Esophagus squamous epithelium (tissue), 5 donors: ENCODE measurements around the gene ZMYND11. TPM values are rescaled to one million over a fixed set of nuclear protein-coding genes. Genes with fewer than 3 reads are reported as not detected.

ENCODE experiments used
- DNase-seq: peaks from one replicate; lab custom pipeline; 2025; lab: John Stamatoyannopoulos, UW
- H3K27ac ChIP-seq, 4 donors: fragments of 200-600 bp; sonication (generic); one replicate each; pipeline ENCODE4 v1.5.1; 2016 to 2019; ENCODE audit warnings: mild to moderate bottlenecking in 1 of 4
- H3K27me3 ChIP-seq, 4 donors: fragments of 200-600 bp; sonication (generic); 1 replicate in 3 of 4; 2 replicates in 1 of 4; pipeline versions ENCODE4 v1.5.1 to v1.6.0; 2017 to 2021; ENCODE audit warnings: antibody characterized with exemption in 1 of 4
- H3K36me3 ChIP-seq, 3 donors: fragments of 200-600 bp; sonication (generic); one replicate each; pipeline ENCODE4 v1.5.1; 2016 to 2019
- H3K4me1 ChIP-seq, 3 donors: fragments of 200-600 bp; sonication (generic); one replicate each; pipeline ENCODE4 v1.5.1; 2017 to 2019
- H3K4me3 ChIP-seq, 4 donors: fragments of 200-600 bp; sonication (generic); 1 replicate in 3 of 4; 2 replicates in 1 of 4; pipeline ENCODE4 v1.5.1; 2016 to 2019; ENCODE audit warnings: mild to moderate bottlenecking in 2 of 4, moderate library complexity in 1 of 4
- H3K9me3 ChIP-seq, 3 donors: fragments of 200-600 bp; sonication (generic); one replicate each; pipeline ENCODE4 v1.5.1; 2016 to 2019
- POLR2A ChIP-seq, 4 donors: fragments of 450-650 bp; IDR thresholded peaks; one replicate each; pipeline ENCODE4 v1.6.1; 2017; ENCODE audit warnings: antibody characterized with exemption in 4 of 4, mild to moderate bottlenecking in 4 of 4, moderate library complexity in 3 of 4
- WGBS, 2 donors: methylation state at CpG; one replicate each; pipeline ENCODE4 v1.1.5; 2018; 5-methylcytosine and 5-hydroxymethylcytosine counted together
- intact Hi-C: fragments of 100-400 bp; cut with DNase I; formaldehyde crosslinking; loops from one replicate; pipeline ENCODE4 v1.15.0; 2022
- total RNA-seq, 4 donors: library from RNA; depleted of rRNA; stranded (reverse); fragments of >200 nt; gene quantifications; one replicate each; pipeline ENCODE4 v1.1.0, GENCODE V29; 2016
- TF ChIP-seq, protein P1 (sequence below), 6 experiments: fragments of 450-650 bp in 4 of 6; fragments of 200-600 bp in 2 of 6; sonication (generic) in 2 of 6; IDR thresholded peaks; one replicate each; pipeline ENCODE4 v1.5.1; 2016 to 2019; ENCODE audit warnings: antibody characterized with exemption in 6 of 6, mild to moderate bottlenecking in 4 of 6, moderate library complexity in 4 of 6
- donor health status: DM: yes; HTN: yes; CAD: no.

ZMYND11 gene
- total RNA-seq, 4 donors from 2014 or later, result 22.9 to 67.9 (median 32.2) TPM

DNA sequence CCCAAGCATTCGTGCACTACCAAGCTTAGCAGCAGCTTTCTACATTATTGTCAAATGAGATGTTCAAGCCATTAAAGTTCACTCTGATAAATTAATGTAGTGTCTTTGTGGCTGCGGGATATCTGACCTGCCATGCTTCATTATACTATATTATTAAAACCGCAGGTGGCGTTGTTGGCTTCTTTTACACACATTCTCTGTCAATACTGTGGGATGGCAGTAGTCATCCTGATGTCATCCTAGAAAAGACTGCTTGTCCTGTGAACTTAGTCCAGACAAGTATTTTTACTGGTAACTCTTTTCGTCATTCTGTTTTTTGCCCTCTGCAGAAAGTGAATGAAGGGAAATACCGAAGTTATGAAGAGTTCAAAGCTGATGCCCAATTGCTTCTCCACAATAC lies 103.9 kb downstream of the ZMYND11 start:
- 61 to 83% methylated on average over 6 of the region's 6 CpGs for WGBS, 2 donors

DNA sequence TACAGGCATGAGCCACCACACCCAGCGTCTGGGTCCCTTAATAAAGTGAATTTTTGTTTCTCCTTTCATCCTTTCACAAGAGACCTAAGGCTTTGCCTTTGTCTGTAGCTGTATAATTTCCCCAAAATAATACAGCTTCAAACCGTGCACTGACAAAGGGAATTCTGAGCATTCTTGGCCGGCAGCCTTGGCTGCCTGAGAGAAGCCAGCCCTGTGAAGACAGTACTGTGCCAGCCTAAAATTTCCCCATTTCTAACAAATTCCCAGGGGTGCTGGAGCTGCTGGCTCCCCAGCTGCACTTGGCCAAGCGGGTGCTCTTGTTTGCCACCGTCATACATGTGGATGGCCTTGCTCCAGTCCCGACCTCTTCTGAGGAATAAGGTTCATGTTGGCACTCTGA lies 106.2 kb downstream of the ZMYND11 start:
- Histone ChIP-seq H3K36me3 (peaks cover 0 to 97% (median 0%) of the 10 kb centered on the region in 3 donors), H3K4me1 (peaks cover 0 to 6% (median 0%) of the 10 kb centered on the region in 3 donors), H3K9me3 (no peaks in the 10 kb centered on the region), H3K27me3 (no peaks in the 10 kb centered on the region), H3K4me3 (no peak overlapping the region), H3K27ac (no peak overlapping the region)
- TF ChIP-seq, protein P1, sequence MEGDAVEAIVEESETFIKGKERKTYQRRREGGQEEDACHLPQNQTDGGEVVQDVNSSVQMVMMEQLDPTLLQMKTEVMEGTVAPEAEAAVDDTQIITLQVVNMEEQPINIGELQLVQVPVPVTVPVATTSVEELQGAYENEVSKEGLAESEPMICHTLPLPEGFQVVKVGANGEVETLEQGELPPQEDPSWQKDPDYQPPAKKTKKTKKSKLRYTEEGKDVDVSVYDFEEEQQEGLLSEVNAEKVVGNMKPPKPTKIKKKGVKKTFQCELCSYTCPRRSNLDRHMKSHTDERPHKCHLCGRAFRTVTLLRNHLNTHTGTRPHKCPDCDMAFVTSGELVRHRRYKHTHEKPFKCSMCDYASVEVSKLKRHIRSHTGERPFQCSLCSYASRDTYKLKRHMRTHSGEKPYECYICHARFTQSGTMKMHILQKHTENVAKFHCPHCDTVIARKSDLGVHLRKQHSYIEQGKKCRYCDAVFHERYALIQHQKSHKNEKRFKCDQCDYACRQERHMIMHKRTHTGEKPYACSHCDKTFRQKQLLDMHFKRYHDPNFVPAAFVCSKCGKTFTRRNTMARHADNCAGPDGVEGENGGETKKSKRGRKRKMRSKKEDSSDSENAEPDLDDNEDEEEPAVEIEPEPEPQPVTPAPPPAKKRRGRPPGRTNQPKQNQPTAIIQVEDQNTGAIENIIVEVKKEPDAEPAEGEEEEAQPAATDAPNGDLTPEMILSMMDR (IDR thresholded peaks at IDR 0.05), result no peak
- DNase-seq, result no peak
- intact Hi-C loops, result no loop called here
- 69 to 80% methylated on average over 6 of the region's 6 CpGs for WGBS, 2 donors

More for the DNA sequence above, 103.9 kb downstream of the ZMYND11 start:
- intact Hi-C loops, result no loop called here
- no peak for DNase-seq
- no peak overlapping the region for H3K27ac ChIP-seq
- no peaks in the 10 kb centered on the region for H3K9me3 ChIP-seq
- peaks cover 0 to 16% (median 0%) of the 10 kb centered on the region in 3 donors for H3K4me1 ChIP-seq
- TF ChIP-seq, protein P1 (IDR thresholded peaks at IDR 0.05), result peak in 1 of 6 experiments; percentile 37
- TF ChIP-seq POLR2A (IDR thresholded peaks at IDR 0.05), result no peak
- no peaks in the 10 kb centered on the region for H3K27me3 ChIP-seq
- no peak overlapping the region for H3K4me3 ChIP-seq
- peaks cover 0 to 75% (median 0%) of the 10 kb centered on the region in 3 donors for H3K36me3 ChIP-seq

DNA sequence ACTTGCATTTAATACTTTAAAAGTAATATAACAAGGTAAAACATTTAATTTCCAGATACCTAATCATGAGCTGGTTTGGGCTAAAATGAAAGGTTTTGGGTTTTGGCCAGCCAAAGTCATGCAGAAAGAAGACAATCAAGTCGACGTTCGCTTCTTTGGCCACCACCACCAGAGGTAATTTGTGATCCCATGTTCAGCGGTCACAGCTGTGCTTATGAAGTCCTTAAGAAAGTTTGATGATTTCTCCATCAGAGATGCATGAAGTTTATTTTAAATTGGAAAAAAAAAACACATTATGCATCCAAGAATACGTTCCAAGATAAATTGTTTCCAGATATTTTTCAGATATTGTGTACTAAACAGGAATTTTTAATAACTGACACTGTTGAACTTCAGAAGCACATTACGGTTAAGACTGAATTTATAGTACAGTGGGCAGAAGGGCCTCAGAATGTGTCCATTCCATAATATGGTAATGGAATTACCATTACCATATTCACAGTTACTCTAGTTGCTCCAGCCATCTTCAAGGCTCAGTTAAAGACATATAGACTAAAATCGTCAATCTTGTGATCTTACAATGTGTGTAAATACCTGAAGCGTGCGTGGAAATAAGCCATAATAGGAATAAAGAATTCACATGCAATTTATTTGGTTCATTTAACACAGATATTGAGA lies 106.8 kb downstream of the ZMYND11 start:
- 78 to 85% methylated on average over 9 of the region's 9 CpGs for WGBS, 2 donors

DNA sequence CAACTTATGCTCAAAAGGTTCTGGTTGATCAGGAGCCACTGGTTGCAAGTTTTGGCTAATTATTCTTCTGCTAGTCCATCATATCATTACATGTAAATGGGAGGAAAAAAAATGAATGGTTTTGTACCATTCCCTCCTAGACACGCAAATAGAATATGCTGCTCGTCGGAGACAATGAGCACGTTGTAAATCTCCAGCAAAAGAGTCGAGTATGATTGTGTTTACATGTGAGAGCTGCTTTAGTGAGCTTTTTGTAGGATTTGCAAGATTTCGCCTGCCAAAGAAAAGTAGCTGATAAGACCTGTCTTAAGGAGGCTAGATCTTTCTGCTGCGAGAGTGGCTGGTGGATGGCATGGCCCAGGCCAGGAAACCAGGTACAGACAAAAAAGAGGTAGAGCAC lies 109.0 kb downstream of the ZMYND11 start:
- Histone ChIP-seq H3K27ac (no peak overlapping the region), H3K36me3 (peaks cover 4 to 99% (median 6%) of the 10 kb centered on the region in 3 donors), H3K4me1 (peaks cover 0 to 6% (median 0%) of the 10 kb centered on the region in 3 donors), H3K4me3 (no peak overlapping the region), H3K27me3 (no peaks in the 10 kb centered on the region), H3K9me3 (no peaks in the 10 kb centered on the region)
- WGBS, 2 donors, result 83 to 92% methylated on average over 7 of the region's 7 CpGs
- DNase-seq, result no peak
- intact Hi-C loops, result no loop called here
- no peak for TF ChIP-seq POLR2A (IDR thresholded peaks at IDR 0.05)
- TF ChIP-seq, protein P1 (IDR thresholded peaks at IDR 0.05), result no peak

More for the DNA sequence above, 106.8 kb downstream of the ZMYND11 start:
- H3K27me3 ChIP-seq, result no peaks in the 10 kb centered on the region
- peaks cover 0 to 6% (median 0%) of the 10 kb centered on the region in 3 donors for H3K4me1 ChIP-seq
- no peaks in the 10 kb centered on the region for H3K9me3 ChIP-seq
- no peak overlapping the region for H3K27ac ChIP-seq
- TF ChIP-seq, protein P1 (IDR thresholded peaks at IDR 0.05), result no peak
- no peak for TF ChIP-seq POLR2A (IDR thresholded peaks at IDR 0.05)
- no peak for DNase-seq
- peaks cover 0 to 99% (median 0%) of the 10 kb centered on the region in 3 donors for H3K36me3 ChIP-seq
- H3K4me3 ChIP-seq, result no peak overlapping the region
- intact Hi-C loops, result no loop called here

DNA sequence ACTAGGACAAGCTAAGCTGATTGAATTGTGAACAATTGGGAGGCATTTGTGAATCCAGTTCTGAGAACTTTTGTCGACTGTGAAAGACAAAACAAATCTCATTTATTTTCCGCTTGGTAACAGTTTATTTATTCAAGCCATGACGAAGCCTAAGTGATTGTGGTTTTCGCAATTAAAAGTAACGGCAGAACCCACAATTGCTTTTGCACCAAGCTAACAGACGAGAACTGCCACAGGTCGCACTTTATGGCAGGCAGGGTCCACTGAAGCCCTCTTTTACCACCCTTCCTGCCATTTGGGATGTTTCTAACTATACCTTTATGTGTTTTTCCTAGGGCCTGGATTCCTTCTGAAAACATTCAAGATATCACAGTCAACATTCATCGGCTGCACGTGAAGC lies 111.2 kb downstream of the ZMYND11 start:
- H3K27ac ChIP-seq, result no peak overlapping the region
- TF ChIP-seq POLR2A (IDR thresholded peaks at IDR 0.05), result no peak
- TF ChIP-seq, protein P1 (IDR thresholded peaks at IDR 0.05), result no peak
- H3K9me3 ChIP-seq, result no peaks in the 10 kb centered on the region
- intact Hi-C loops, result no loop called here
- no peaks in the 10 kb centered on the region for H3K27me3 ChIP-seq
- H3K4me3 ChIP-seq, result no peak overlapping the region
- WGBS, 2 donors, result 92 to 94% methylated on average over 9 of the region's 9 CpGs
- peaks cover 0 to 1% (median 0%) of the 10 kb centered on the region in 3 donors for H3K4me1 ChIP-seq
- DNase-seq, result no peak
- H3K36me3 ChIP-seq, result peaks cover 4 to 99% (median 11%) of the 10 kb centered on the region in 3 donors
